PC-9 (cell line): Measurements from ENCODE around the gene MAP2K2.

Experiments
- CTCF ChIP-seq: fragments of 200-600 bp; sonication (generic); conservative IDR thresholded peaks from 2 replicates; pipeline ENCODE4 v1.6.1; 2017; ENCODE audit warnings: mixed run types, antibody characterized with exemption, mild to moderate bottlenecking, moderate library complexity
- EZH2 ChIP-seq: fragments of 200-600 bp; sonication (generic); IDR thresholded peaks from 2 replicates; pipeline ENCODE4 v1.8.0; 2017; ENCODE audit warnings: antibody characterized with exemption, low read depth

GRCh38 chr19:4121815-4122214, 2.1 kb downstream of the MAP2K2 start:
- no peak for TF ChIP-seq CTCF
- no peak for TF ChIP-seq EZH2
